ENCODE results near the gene RFX8. TPM values are rescaled to one million over a fixed set of nuclear protein-coding genes. Genes with fewer than 3 reads are reported as not detected.

The RFX8 gene
- polyA plus RNA-seq, 1 of the 3 experiments (the other 2 are of a cell fraction): 0.07 TPM

DNA sequence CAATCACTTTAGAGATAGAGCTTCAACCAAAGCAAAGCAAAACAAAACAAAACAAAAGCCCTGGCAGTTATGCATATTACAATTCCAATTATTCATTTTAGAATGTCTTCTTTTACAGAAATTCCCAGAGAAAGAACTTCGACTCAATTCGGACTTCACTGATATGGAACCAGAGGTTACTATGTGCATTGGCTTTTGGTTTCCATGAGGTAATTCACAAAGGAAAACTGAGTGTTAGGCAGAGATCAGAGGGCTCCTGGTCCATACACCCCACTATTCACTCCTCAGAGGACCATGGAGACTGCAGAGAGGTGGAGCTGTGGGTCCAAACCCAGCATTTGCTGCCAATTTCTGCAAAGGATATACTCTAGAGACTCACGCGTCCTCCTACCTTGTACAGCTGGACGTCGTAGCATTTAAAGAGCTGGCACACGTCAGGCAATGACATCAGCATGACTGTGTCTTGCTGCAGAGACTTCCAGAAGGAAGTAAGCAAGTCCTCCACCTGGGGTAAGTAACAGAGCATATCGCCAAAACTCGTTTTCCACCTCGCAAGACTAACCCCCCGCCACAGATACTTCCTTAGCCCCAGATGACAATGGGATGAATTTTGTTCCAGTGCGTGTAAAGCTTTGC, 56.3 kb downstream of the RFX8 start:
- ChIA-PET POLR2A (interaction anchor here (1.0 kb wide), 1 partner anchor 279 kb away, joined by 4 read pairs; the partner anchor contains the start of gene MAP4K4), CTCF (interaction anchor here (0.5 to 2.7 kb wide), 53 partner anchors 8 to 822 kb away, joined by 3 to 21 read pairs (median 4); partner anchors contain the start of gene CREG2)
- no peak overlapping the region for H3K27ac ChIP-seq (ENCODE audit: low read depth in 2 of 2, low read length in 1 of 2)
- no peaks in the 10 kb centered on the region for H3K4me1 ChIP-seq (ENCODE audit: control insufficient read depth in 1 of 2, insufficient read depth in 2 of 2, low read depth in 1 of 2, low read length in 1 of 2)
- H2AFZ ChIP-seq (ENCODE audit: low read depth): peak overlapping the region; percentile 50; the same call in 1 of the 2 replicates
- H4K20me1 ChIP-seq (ENCODE audit: insufficient read depth): no peaks in the 10 kb centered on the region
- DNase-seq: no peak
- peak overlapping the region in 1 of 2 experiments; percentile 14; a peak in 2 of 4 replicates for H3K4me3 ChIP-seq (ENCODE audit: low read depth in 2 of 2, low read length in 1 of 2)
- no peaks in the 10 kb centered on the region for H3K27me3 ChIP-seq (ENCODE audit: insufficient read depth)
- 73% methylated on average over 12 of the region's 12 CpGs for WGBS (ENCODE audit: low lambda C conversion rate)
- H3K9ac ChIP-seq: no peak overlapping the region
- H3K9me2 ChIP-seq: no peaks in the 10 kb centered on the region
- H3F3A ChIP-seq (replicated peaks; ENCODE audit: insufficient read depth): no peaks in the 10 kb centered on the region
- H3K9me3 ChIP-seq: no peaks in the 10 kb centered on the region
- H3K4me2 ChIP-seq: no peak overlapping the region
- no peaks in the 10 kb centered on the region for H3K79me2 ChIP-seq (ENCODE audit: insufficient read depth)
- TF ChIP-seq SMC3 (IDR thresholded peaks at IDR 0.05; ENCODE audit: low read depth, low read length): no peak
- TF ChIP-seq, protein P1, sequence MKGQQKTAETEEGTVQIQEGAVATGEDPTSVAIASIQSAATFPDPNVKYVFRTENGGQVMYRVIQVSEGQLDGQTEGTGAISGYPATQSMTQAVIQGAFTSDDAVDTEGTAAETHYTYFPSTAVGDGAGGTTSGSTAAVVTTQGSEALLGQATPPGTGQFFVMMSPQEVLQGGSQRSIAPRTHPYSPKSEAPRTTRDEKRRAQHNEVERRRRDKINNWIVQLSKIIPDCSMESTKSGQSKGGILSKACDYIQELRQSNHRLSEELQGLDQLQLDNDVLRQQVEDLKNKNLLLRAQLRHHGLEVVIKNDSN (IDR thresholded peaks at IDR 0.05; ENCODE audit: borderline replicate concordance, low read depth): no peak
- no peak for TF ChIP-seq TEAD4 (IDR thresholded peaks at IDR 0.05; ENCODE audit: borderline replicate concordance, insufficient read depth)
- TF ChIP-seq, protein P2, sequence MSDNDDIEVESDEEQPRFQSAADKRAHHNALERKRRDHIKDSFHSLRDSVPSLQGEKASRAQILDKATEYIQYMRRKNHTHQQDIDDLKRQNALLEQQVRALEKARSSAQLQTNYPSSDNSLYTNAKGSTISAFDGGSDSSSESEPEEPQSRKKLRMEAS (IDR thresholded peaks at IDR 0.05; ENCODE audit: low read depth): no peak
- no peak for TF ChIP-seq TCF12 (IDR thresholded peaks at IDR 0.05)
- no peak for TF ChIP-seq RXRA (IDR thresholded peaks at IDR 0.05; ENCODE audit: borderline replicate concordance, low read depth)
- TF ChIP-seq SIN3A (IDR thresholded peaks at IDR 0.05; ENCODE audit: borderline replicate concordance, low read depth, low read length): no peak
- no peak for TF ChIP-seq ELF1 (IDR thresholded peaks at IDR 0.05)
- no peak for TF ChIP-seq FOSL2 (IDR thresholded peaks at IDR 0.05; ENCODE audit: borderline replicate concordance, low read depth)
- TF ChIP-seq NFIC (IDR thresholded peaks at IDR 0.05; ENCODE audit: borderline replicate concordance): no peak
- H3K36me3 ChIP-seq (replicated peaks in 1 of 2; ENCODE audit: control insufficient read depth in 1 of 2, insufficient read depth in 2 of 2, low read length in 1 of 2): no peaks in the 10 kb centered on the region

DNA sequence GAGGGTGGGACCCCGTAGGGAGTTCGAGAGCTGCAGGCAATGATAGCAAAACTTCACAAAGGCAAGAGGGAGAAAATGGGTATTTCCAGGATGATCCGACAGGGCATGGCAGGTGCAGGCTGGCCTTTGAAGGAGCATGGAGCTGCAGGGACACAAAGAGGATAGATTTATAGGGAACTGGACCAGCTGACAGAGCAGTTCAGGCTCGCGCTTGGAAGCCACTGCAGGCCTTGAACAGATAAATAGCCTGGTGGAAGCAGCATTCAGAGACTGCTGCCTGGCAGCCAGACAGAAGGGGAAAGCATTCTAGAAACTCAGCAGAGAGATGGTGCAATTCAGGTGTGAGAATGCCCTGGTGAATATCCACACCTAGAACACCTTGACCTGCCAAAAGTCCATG, 58.3 kb downstream of the RFX8 start:
- no peak overlapping the region for H3K27ac ChIP-seq (ENCODE audit: low read depth in 2 of 2, low read length in 1 of 2)
- no peak for DNase-seq
- H4K20me1 ChIP-seq (ENCODE audit: insufficient read depth): no peaks in the 10 kb centered on the region
- H3K9ac ChIP-seq: no peak overlapping the region
- no peaks in the 10 kb centered on the region for H3K79me2 ChIP-seq (ENCODE audit: insufficient read depth)
- no peaks in the 10 kb centered on the region for H3K9me3 ChIP-seq
- no peak overlapping the region for H2AFZ ChIP-seq (ENCODE audit: low read depth)
- no peaks in the 10 kb centered on the region for H3F3A ChIP-seq (replicated peaks; ENCODE audit: insufficient read depth)
- H3K27me3 ChIP-seq (ENCODE audit: insufficient read depth): no peaks in the 10 kb centered on the region
- H3K4me2 ChIP-seq: no peak overlapping the region
- H3K4me3 ChIP-seq (ENCODE audit: low read depth in 2 of 2, low read length in 1 of 2): no peak overlapping the region
- no peaks in the 10 kb centered on the region for H3K36me3 ChIP-seq (replicated peaks in 1 of 2; ENCODE audit: control insufficient read depth in 1 of 2, insufficient read depth in 2 of 2, low read length in 1 of 2)
- TF ChIP-seq SMC3 (IDR thresholded peaks at IDR 0.05; ENCODE audit: low read depth, low read length) (no peak), POLR2AphosphoS5 (IDR thresholded peaks at IDR 0.05; ENCODE audit: low read depth, low read length) (no peak), RFX5 (IDR thresholded peaks at IDR 0.05; ENCODE audit: low read length) (no peak)
- CTCF ChIA-PET: interaction anchor here (1.0 to 1.3 kb wide), 3 partner anchors 10 to 457 kb away, joined by 3 to 4 read pairs (median 3); partner anchors contain the start of gene CREG2
- POLR2A ChIA-PET: interaction anchor here (0.6 kb wide), 1 partner anchor 107 kb away, joined by 3 read pairs; no protein-coding TSS in a partner anchor
- H3K9me2 ChIP-seq: no peaks in the 10 kb centered on the region
- 91% methylated on average over 5 of the region's 5 CpGs for WGBS (ENCODE audit: low lambda C conversion rate)
- H3K4me1 ChIP-seq (ENCODE audit: control insufficient read depth in 1 of 2, insufficient read depth in 2 of 2, low read depth in 1 of 2, low read length in 1 of 2): peaks cover 0 to 8% of the 10 kb centered on the region in 2 experiments; a peak in 1 of 4 replicates

All from SK-N-SH (cell line).